Trophoblast cell (in vitro differentiated cells and primary cell): ENCODE results near the gene SYTL2.

Experiments used
- DNase-seq, 2 donors: peaks; one replicate each; pipeline ENCODE4 v3.0.0-alpha.2; 2016
- H2AFZ ChIP-seq: 2 replicates; pipeline ENCODE4 v1.6.1; 2013; ENCODE audit warnings: low read length, moderate library complexity, mild to moderate bottlenecking; ENCODE audit not compliant: insufficient read depth, poor library complexity
- H2AK5ac ChIP-seq: 2 replicates; pipeline ENCODE4 v1.6.1; 2013; ENCODE audit warnings: mild to moderate bottlenecking, low read length
- H2BK120ac ChIP-seq: 2 replicates; pipeline ENCODE4 v1.6.1; 2013; ENCODE audit warnings: low read length, mild to moderate bottlenecking, moderate library complexity; ENCODE audit not compliant: insufficient read depth, poor library complexity
- H2BK12ac ChIP-seq: 2 replicates; pipeline ENCODE4 v1.6.1; 2013; ENCODE audit warnings: mild to moderate bottlenecking, low read length, moderate library complexity
- H2BK5ac ChIP-seq: 2 replicates; pipeline ENCODE4 v1.6.1; 2013; ENCODE audit warnings: low read length, low read depth, moderate library complexity, mild to moderate bottlenecking; ENCODE audit not compliant: poor library complexity
- H3K14ac ChIP-seq: 2 replicates; pipeline ENCODE4 v1.6.1; 2013; ENCODE audit warnings: mild to moderate bottlenecking, low read length
- H3K18ac ChIP-seq: 2 replicates; pipeline ENCODE4 v1.6.1; 2013; ENCODE audit warnings: mild to moderate bottlenecking, low read length
- H3K23ac ChIP-seq: 2 replicates; pipeline ENCODE4 v1.6.1; 2013; ENCODE audit warnings: low read length
- H3K27ac ChIP-seq: 2 replicates; pipeline ENCODE4 v1.5.1; 2013; ENCODE audit warnings: low read depth, mild to moderate bottlenecking, inconsistent platforms, low read length, moderate library complexity
- H3K27me3 ChIP-seq: 2 replicates; pipeline ENCODE4 v1.6.1; 2013; ENCODE audit warnings: inconsistent platforms, mild to moderate bottlenecking, low read length, moderate library complexity; ENCODE audit not compliant: insufficient read depth
- H3K36me3 ChIP-seq, 2 experiments: 1 replicate in 1 of 2; 2 replicates in 1 of 2; pipeline ENCODE4 v1.6.1; 2013; ENCODE audit warnings: low read length in 2 of 2, mild to moderate bottlenecking in 2 of 2, moderate library complexity in 1 of 2; ENCODE audit not compliant: insufficient read depth in 2 of 2, control insufficient read depth in 1 of 2
- H3K4ac ChIP-seq: 2 replicates; pipeline ENCODE4 v1.6.1; 2013; ENCODE audit warnings: low read depth, mild to moderate bottlenecking, low read length, moderate library complexity
- H3K4me1 ChIP-seq, 2 experiments: 1 replicate in 1 of 2; 2 replicates in 1 of 2; pipeline ENCODE4 v1.6.1; 2013; ENCODE audit warnings: low read length in 2 of 2, mild to moderate bottlenecking in 2 of 2, moderate library complexity in 1 of 2; ENCODE audit not compliant: insufficient read depth in 2 of 2, control insufficient read depth in 1 of 2
- H3K4me2 ChIP-seq: 2 replicates; pipeline ENCODE4 v1.6.1; 2013; ENCODE audit warnings: inconsistent platforms, mild to moderate bottlenecking, low read length, moderate library complexity
- H3K4me3 ChIP-seq: 2 replicates; pipeline ENCODE4 v1.5.1; 2013; ENCODE audit warnings: mild to moderate bottlenecking, low read depth, low read length, inconsistent platforms
- H3K79me1 ChIP-seq: one replicate; pipeline ENCODE4 v1.6.1; 2013; ENCODE audit warnings: low read length
- H3K79me2 ChIP-seq: 2 replicates; pipeline ENCODE4 v1.6.1; 2013; ENCODE audit warnings: low read length, mild to moderate bottlenecking; ENCODE audit not compliant: control insufficient read depth, insufficient read depth, poor library complexity
- H3K9ac ChIP-seq: 2 replicates; pipeline ENCODE4 v1.6.1; 2013; ENCODE audit warnings: mild to moderate bottlenecking, low read length
- H3K9me3 ChIP-seq: 2 replicates; pipeline ENCODE4 v1.6.1; 2013; ENCODE audit warnings: low read depth, mild to moderate bottlenecking, control low read depth, inconsistent platforms, low read length; ENCODE audit not compliant: insufficient read depth
- H4K12ac ChIP-seq: 2 replicates; pipeline ENCODE4 v1.6.1; 2013; ENCODE audit warnings: low read depth, mild to moderate bottlenecking, low read length, moderate library complexity
- H4K8ac ChIP-seq: 2 replicates; pipeline ENCODE4 v1.6.1; 2013; ENCODE audit warnings: low read depth, mild to moderate bottlenecking, low read length, moderate library complexity
- H4K91ac ChIP-seq: one replicate; pipeline ENCODE4 v1.6.1; 2013; ENCODE audit warnings: low read depth, mild to moderate bottlenecking, low read length, moderate library complexity
- WGBS: extraction: QIAGEN DNeasy Blood & Tissue Kit; methylation state at CpG from one replicate; pipeline ENCODE4 v1.1.7; 2013; ENCODE audit warnings: missing lambda C conversion rate; ENCODE audit not compliant: insufficient read length, insufficient coverage; ENCODE audit errors: extremely low coverage; 5-methylcytosine and 5-hydroxymethylcytosine counted together

SYTL2 gene

GRCh38 chr11:85647604-85648299, 163.2 kb downstream of the SYTL2 start, which contains the start of gene TMEM126A:
Gene TMEM126A, plus strand, starts transcription at chr11:85647967. Its CDS starts 2,289 bp downstream, at chr11:85650256.
- Histone ChIP-seq H3K4ac (peak within 1 kb of the TSS; percentile 19), H3K9ac (peak within 1 kb of the TSS; percentile 91), H3K14ac (peak within 1 kb of the TSS; percentile 82), H2AK5ac (no peak within 1 kb of the TSS), H3K79me1 (peaks cover 6% of the 10 kb centered on the region), H3K27me3 (no peaks in the 10 kb centered on the region), H3K18ac (no peak within 1 kb of the TSS), H3K36me3 (no peaks in the 10 kb centered on the region), H3K4me2 (peak within 1 kb of the TSS; percentile 73), H2BK120ac (peak within 1 kb of the TSS; percentile 20), H2BK5ac (peak within 1 kb of the TSS; percentile 75), H3K4me1 (no peaks in the 10 kb centered on the region), H2AFZ (peak within 1 kb of the TSS; percentile 92), H4K12ac (peak within 1 kb of the TSS; percentile 88), H3K9me3 (no peaks in the 10 kb centered on the region), H3K23ac (no peak within 1 kb of the TSS), H2BK12ac (no peak within 1 kb of the TSS), H4K91ac (peak within 1 kb of the TSS; percentile 73), H3K4me3 (peak within 1 kb of the TSS; percentile 78), H4K8ac (peak within 1 kb of the TSS; percentile 96), H3K27ac (peak within 1 kb of the TSS; percentile 39), H3K79me2 (no peaks in the 10 kb centered on the region)
- DNase-seq, result peak; percentile 97 to 98
- no CpG with 5 or more reads among the region's 33 CpGs for WGBS

GRCh38 chr11:85647078-85647477, 163.9 kb downstream of the SYTL2 start:
- Histone ChIP-seq H4K91ac (no peak overlapping the region), H3K4me2 (peak overlapping the region; percentile 60), H3K27ac (no peak overlapping the region), H3K14ac (no peak overlapping the region), H3K4ac (no peak overlapping the region), H3K36me3 (no peaks in the 10 kb centered on the region), H3K9me3 (no peaks in the 10 kb centered on the region), H2BK12ac (no peak overlapping the region), H3K23ac (no peak overlapping the region), H3K9ac (no peak overlapping the region), H4K12ac (no peak overlapping the region), H3K4me1 (no peaks in the 10 kb centered on the region), H3K27me3 (no peaks in the 10 kb centered on the region), H4K8ac (peak overlapping the region; percentile 66), H3K79me2 (no peaks in the 10 kb centered on the region), H3K18ac (no peak overlapping the region), H3K79me1 (peaks cover 6% of the 10 kb centered on the region), H2BK120ac (no peak overlapping the region), H2AFZ (no peak overlapping the region), H3K4me3 (no peak overlapping the region), H2AK5ac (no peak overlapping the region), H2BK5ac (no peak overlapping the region)
- no CpG with 5 or more reads among the region's 2 CpGs for WGBS
- no peak for DNase-seq
